Osteocyte (in vitro differentiated cells): ENCODE results near the gene CTCFL. TPM values are rescaled to one million over a fixed set of nuclear protein-coding genes. Genes with fewer than 3 reads are reported as not detected.

Experiments used
- DNase-seq: peaks from one replicate; pipeline ENCODE4 v3.0.0; 2021; ENCODE audit warnings: mixed read lengths; ENCODE audit not compliant: unreplicated experiment; ENCODE audit errors: extremely low spot score
- H3K27ac Mint-ChIP-seq: one replicate; pipeline ENCODE4 v1.8.0; 2021; ENCODE audit warnings: mild to moderate bottlenecking, mixed read lengths; ENCODE audit not compliant: unreplicated experiment
- H3K27me3 Mint-ChIP-seq: one replicate; pipeline ENCODE4 v1.8.0; 2021; ENCODE audit warnings: mixed read lengths; ENCODE audit not compliant: unreplicated experiment
- H3K36me3 Mint-ChIP-seq: one replicate; pipeline ENCODE4 v1.8.0; 2021; ENCODE audit warnings: mixed read lengths; ENCODE audit not compliant: unreplicated experiment
- H3K4me1 Mint-ChIP-seq: one replicate; pipeline ENCODE4 v1.8.0; 2021; ENCODE audit warnings: mixed read lengths; ENCODE audit not compliant: unreplicated experiment
- H3K4me3 Mint-ChIP-seq: one replicate; pipeline ENCODE4 v1.8.0; 2021; ENCODE audit warnings: mild to moderate bottlenecking, moderate library complexity, mixed read lengths; ENCODE audit not compliant: unreplicated experiment
- H3K9me3 Mint-ChIP-seq: one replicate; pipeline ENCODE4 v1.8.0; 2021; ENCODE audit warnings: mixed read lengths; ENCODE audit not compliant: unreplicated experiment
- total RNA-seq: library from RNA; stranded (reverse); gene quantifications from 2 replicates; pipeline ENCODE4 v1.2.1, GENCODE V29; 2021
- TF ChIP-seq, protein P1 (sequence below): fragments of 200-600 bp; sonication (generic); IDR thresholded peaks from 2 replicates; pipeline ENCODE4 v1.5.0; 2021; ENCODE audit warnings: antibody characterized with exemption, mild to moderate bottlenecking, moderate library complexity

The CTCFL gene
- total RNA-seq, 1 donor from 2014 or later, result not detected

DNA sequence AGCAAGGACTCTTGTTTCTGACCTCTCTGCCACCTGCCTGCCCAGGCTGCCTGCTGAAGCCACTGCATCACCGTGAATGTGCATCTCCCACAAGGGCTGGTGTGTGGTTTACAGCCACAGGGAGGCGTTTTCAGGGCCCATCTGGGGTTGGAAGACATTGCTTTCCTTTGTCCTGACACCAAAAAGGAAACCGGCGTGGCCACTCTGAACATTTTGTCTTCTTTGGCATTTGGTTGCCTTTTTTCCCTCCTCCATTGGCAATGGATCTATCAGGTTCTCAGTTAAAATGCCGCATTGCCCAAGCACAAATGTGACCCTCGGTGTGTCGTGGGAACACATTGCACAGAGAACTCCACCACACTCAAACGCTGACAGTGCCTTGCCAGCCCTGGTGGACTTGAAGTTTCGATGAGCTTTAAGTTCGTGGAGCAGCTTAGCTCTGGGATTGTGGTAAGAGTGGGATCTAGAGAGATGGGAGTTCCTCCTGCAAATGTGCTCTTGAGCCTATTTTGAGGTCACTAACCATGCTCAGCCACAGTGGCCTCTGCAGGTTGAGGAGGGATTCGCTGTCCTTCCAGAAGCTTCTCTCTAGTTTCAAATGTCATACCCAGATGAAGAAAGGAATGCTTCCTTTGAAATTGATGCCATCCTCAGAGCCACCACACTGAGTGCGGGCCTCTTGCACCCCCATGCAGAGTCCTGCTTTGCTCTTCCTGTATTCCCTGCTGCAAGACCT is 21.2 kb upstream of the CTCFL start:
- H3K9me3 Mint-ChIP-seq, result no peaks in the 10 kb centered on the region
- no peaks in the 10 kb centered on the region for H3K36me3 Mint-ChIP-seq
- no peak overlapping the region for H3K27ac Mint-ChIP-seq
- H3K27me3 Mint-ChIP-seq, result peaks cover 41% of the 10 kb centered on the region
- TF ChIP-seq, protein P1, sequence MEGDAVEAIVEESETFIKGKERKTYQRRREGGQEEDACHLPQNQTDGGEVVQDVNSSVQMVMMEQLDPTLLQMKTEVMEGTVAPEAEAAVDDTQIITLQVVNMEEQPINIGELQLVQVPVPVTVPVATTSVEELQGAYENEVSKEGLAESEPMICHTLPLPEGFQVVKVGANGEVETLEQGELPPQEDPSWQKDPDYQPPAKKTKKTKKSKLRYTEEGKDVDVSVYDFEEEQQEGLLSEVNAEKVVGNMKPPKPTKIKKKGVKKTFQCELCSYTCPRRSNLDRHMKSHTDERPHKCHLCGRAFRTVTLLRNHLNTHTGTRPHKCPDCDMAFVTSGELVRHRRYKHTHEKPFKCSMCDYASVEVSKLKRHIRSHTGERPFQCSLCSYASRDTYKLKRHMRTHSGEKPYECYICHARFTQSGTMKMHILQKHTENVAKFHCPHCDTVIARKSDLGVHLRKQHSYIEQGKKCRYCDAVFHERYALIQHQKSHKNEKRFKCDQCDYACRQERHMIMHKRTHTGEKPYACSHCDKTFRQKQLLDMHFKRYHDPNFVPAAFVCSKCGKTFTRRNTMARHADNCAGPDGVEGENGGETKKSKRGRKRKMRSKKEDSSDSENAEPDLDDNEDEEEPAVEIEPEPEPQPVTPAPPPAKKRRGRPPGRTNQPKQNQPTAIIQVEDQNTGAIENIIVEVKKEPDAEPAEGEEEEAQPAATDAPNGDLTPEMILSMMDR, result no peak
- no peak overlapping the region for H3K4me3 Mint-ChIP-seq
- H3K4me1 Mint-ChIP-seq, result no peaks in the 10 kb centered on the region
- no peak for DNase-seq

DNA sequence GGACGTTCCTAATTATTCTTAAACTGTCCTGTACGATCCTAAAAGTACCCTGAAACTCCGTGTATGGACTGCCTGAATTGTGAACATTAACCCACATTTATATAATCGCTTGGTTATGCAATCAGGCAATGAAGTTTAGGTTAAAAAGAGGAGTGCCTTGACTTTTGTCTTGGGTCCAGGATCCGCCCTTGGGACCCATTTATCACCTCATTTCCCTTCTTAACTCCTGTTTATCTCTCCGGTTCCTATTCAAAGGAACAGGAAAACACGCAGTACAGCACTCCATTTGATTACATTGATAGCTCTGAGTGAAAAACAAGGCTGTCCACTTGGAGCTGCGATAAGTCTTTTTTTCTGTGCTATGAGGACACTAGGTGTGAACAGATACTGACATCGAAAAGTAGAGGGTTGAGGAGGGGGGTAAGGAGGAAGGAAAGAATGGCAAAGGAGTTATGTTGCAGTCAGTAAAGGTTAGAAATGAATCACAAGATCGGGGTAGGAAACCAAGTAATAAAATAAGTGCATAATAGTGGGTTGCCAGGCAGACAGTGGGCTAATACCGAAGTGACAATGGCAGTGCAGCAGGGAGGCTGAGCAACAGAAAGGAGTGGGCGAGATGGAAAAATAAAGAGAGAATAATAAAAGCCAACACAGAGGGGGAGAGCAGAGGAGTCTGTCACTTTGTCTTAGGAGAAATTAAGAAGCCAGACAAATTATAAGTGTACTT is 20.1 kb upstream of the CTCFL start:
- no peak overlapping the region for H3K27ac Mint-ChIP-seq
- no peaks in the 10 kb centered on the region for H3K4me1 Mint-ChIP-seq
- no peaks in the 10 kb centered on the region for H3K36me3 Mint-ChIP-seq
- peaks cover 41% of the 10 kb centered on the region for H3K27me3 Mint-ChIP-seq
- no peak overlapping the region for H3K4me3 Mint-ChIP-seq
- H3K9me3 Mint-ChIP-seq, result no peaks in the 10 kb centered on the region
- DNase-seq, result no peak
- TF ChIP-seq, protein P1, result no peak

DNA sequence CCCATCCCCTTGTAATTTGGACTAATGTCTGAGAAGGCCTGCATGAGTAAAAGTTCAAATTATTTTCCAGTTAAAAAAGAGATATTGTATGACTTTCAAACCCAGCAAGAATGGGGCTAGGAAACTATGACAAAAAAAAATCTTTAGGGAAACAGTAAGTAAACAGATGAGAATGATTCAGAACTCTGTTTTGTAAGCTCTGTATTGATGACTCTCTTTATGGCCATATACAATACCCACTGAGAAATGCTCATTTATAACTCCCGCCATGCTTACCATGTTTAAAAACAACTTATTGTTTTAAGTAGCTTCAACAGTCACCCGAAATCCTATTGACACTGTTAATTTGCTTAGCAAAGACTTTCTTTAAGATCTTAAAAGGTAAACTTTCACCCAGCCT is 18.8 kb upstream of the CTCFL start:
- TF ChIP-seq, protein P1, result no peak
- H3K9me3 Mint-ChIP-seq, result peaks cover 4% of the 10 kb centered on the region

DNA sequence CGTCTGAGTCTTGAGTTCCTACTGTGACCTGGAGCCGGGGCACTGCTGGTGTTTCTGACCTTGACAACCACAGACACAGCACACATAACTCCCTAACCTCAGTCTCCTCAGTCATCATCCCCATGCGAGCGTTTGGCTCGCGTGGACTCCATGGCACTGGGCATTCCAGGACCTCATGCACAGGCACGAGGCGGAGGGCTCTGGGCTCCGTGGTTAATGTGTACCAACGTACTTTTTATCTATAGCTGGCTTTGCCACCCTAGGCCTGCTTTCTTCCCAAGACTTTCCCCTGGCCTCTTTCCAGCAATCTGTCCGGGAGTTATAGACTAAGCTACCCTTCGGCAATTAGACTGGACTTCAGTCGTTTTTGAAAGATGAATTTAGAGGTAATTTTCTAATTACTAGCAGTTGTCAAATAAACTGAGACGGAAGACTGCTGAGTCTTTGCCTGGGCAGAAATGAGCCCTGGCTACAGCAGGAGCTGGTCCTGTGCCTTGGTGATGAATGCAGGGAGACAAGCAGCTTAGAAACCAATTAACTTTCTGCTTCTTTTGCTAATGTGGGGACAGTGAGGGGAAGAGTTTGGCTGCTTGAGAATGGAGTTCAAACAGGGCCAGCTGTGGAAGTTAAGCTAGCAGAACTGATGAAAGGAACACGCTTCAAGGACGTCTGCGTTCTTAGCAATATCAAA is 16.1 kb upstream of the CTCFL start:
- TF ChIP-seq, protein P1, result no peak

More for the DNA sequence above, 18.8 kb upstream of the CTCFL start:
- no peak for DNase-seq
- H3K27me3 Mint-ChIP-seq, result peaks cover 42% of the 10 kb centered on the region
- H3K27ac Mint-ChIP-seq, result no peak overlapping the region
- H3K4me3 Mint-ChIP-seq, result no peak overlapping the region
- H3K4me1 Mint-ChIP-seq, result no peaks in the 10 kb centered on the region
- no peaks in the 10 kb centered on the region for H3K36me3 Mint-ChIP-seq

DNA sequence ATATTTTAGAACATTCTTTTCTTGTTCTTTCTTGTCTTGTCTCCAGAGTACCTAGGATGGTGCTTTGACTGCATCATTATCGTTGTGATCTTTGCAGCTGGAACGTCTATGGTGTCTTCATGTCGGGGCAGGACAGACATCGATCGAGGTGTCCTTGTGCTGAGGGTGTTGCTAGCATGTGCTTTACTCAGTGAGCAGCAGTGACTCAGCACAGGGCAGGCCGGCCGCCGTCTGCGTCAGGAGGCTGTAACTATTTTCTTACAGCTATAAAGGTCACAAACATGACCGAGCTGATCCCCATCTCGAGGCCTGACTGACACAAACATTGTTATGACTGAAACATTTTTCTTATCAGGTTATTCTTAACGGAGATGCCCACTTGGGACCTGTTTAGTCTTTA is 14.9 kb upstream of the CTCFL start:
- DNase-seq, result no peak
- Mint-ChIP-seq H3K4me1 (no peaks in the 10 kb centered on the region), H3K4me3 (no peak overlapping the region), H3K36me3 (no peaks in the 10 kb centered on the region), H3K27ac (no peak overlapping the region), H3K27me3 (peaks cover 56% of the 10 kb centered on the region), H3K9me3 (peaks cover 4% of the 10 kb centered on the region)
- TF ChIP-seq, protein P1, result no peak

More for the DNA sequence above, 16.1 kb upstream of the CTCFL start:
- no peak for DNase-seq
- Mint-ChIP-seq H3K4me3 (no peak overlapping the region), H3K4me1 (no peaks in the 10 kb centered on the region), H3K27me3 (peaks cover 53% of the 10 kb centered on the region), H3K9me3 (peaks cover 4% of the 10 kb centered on the region), H3K27ac (no peak overlapping the region), H3K36me3 (no peaks in the 10 kb centered on the region)
